ENCODE results near the gene LRRC56.
"Not testable (repeated sequence)": the region's sequence is repeated elsewhere in the genome, so short reads cannot be mapped to it uniquely, and the experiment has no call there.

Gene LRRC56

DNA sequence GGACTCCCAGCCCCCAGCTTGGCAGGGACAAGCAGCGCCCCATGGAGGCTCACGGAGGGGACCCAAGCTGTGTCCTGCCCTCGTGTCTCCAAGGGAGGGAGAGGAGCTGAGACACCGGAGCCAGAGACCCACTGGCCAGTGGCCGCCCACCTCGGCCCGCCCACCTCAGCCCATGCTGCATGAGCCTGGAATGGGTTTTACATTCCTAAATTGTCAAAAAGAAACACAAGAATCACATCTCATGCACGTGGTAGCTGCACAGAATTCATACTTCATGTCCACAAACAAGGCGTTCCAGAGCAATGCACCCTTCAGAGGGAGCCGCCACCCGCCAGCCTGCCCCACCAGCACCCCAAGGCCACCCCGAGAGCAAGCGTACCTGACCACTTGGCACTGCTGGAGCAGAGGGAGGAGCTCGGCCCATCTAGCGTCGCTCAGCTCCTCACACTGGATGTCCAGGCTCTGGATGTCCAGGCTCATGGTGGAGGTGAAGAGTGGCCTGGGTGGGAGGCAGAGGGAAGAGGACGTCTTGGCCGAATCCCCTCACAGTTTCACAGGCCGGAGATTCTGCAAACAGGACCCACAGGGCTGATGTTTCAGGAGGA, 35.5 kb upstream of the LRRC56 start:
- no peak for DNase-seq (ENCODE audit: low read depth in 2 of 2)

DNA sequence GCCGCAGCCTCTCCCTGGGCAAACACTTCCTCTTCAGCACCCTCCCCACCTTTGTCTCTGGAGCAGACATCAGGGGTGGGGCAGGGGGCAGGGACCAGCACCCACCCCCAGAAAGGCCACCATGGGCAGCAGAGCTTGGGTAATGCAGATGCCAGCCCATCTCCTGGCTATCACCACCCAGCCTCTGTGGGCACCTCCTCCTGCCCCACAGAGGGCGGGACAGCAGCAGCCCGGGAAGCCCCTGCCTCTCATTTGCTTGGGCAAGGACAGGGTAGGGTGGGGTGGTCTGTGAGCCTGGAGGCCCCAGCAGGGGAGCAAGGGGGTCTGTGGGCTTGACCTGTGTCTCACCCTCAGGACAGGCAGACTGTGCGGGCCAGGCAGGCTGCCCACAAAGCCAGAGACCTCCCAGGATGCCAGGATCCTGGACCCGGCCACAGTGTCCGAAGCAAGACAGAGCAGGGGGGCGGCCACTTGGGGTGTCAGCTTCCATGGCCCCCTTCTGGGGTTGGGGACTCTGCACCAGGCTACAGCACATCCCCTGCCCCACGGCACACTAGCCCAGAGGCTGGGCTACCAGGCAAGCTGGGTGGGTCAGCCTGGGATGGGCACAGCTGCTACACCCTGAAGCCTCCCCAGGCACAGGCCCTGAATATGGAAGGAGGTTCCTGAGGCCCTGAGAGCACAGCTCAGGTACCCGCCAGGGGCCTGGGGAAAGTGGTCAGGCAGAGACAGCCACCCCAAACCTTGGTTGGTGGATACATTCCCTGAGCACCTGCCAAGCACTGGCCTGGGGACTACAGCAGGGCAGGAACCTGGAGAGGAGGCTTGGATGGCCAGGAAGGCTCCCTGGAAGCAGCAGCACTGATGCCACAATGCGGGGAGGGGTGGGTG, 34.8 kb upstream of the LRRC56 start:
- DNase-seq (ENCODE audit: low read depth in 2 of 2), result no peak

DNA sequence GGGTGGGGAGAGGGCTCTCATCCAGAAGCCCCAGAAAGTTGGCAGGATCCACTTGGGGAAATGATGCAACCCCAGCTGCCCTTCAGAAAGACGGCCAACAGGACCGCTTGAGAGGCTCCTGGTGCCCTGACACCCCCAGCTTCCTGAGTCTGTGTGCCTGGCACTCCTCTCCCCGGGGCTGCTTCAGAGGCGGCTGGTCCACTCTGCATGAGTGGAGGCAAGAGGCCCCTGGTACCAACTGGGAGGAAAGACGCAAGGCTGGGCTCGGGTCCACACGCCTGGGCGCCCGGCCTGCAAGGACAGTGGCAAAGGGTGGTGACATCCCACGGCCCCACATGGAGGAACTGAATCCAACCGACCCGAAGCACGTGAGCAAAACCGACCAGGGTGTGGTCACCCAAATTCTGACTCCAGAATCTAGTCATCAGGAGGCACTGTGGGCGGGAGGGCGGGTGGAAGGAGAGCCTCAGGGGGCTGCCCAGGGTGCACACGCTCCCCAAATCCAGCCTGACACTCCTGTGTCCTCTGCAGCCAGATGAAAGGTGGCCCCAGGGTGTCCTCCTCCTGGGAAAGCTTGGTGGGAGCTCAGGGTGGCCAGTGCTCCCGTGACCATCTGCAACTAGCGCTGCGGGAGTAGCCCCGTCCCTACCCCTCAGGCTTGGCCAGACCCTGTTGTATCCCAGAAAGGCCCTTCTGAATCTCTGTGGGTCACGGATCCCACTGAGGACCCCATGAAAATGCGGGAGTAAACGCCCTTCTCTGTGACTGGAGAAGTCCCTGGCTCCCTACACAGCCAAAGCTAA, 33.9 kb upstream of the LRRC56 start:
- DNase-seq (ENCODE audit: low read depth in 2 of 2), result no peak

DNA sequence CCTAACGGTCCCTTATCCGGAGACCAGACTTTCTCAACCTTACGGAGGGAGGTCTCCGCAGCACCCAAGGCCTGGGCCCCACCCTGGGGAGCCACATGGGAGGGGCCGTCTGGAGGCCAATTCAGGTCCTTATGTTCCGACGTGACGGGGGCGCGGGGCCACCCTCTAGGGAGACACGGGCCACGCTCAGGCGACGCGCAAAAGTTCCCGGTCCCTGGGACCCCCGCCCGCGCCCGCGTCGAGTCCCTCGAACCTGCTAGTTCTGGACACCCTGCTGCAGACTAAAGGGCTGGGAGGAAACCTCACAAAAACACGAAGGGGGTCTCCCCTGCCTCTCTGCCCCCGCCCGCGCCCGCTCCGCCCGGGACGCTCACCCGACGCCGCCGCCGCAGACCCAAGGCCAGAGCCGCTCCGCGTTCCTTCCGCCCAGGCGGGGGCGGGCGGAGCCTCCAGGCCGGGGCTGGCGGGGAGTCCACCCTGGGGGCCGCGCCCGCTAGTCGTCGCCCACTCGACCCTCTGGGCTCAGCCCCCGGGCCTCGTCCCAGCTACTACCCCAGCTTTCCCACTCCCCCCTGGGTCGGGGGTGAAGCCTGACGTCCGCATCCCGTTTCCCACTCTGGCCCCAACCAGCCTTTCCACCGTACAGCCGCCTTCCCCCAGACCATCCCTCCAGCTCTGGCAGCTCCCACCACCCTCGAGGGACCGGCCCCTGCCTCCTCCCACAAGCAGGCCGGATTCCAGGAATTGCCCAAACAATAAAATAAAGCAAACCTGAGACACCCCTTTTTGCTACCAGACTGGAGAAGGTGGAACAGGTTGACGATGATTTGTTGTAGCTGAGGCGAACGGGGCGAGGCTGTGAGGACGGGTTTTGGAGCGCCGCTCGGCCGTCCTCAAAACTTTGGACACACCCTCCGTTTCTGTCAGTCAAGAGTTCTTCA, 33.0 kb upstream of the LRRC56 start:
- DNase-seq (ENCODE audit: low read depth in 2 of 2), result no peak

DNA sequence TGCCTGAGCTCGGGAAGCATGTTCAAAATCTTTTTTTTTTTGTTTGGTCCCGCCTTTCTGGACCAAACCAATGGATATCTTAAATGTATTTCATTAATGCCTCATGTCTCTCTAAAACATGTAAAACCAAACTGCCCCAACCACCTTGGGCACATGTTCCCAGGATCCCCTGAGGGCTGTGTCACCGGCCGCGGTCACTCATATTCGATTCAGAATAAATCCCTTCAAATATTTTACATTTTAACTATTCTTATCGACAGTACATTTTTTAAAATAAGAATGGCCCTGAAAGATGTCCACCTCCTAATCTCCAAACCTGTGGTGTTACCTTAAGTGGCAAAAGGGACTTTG, 32.4 kb upstream of the LRRC56 start:
- DNase-seq (ENCODE audit: low read depth in 2 of 2), result no peak

DNA sequence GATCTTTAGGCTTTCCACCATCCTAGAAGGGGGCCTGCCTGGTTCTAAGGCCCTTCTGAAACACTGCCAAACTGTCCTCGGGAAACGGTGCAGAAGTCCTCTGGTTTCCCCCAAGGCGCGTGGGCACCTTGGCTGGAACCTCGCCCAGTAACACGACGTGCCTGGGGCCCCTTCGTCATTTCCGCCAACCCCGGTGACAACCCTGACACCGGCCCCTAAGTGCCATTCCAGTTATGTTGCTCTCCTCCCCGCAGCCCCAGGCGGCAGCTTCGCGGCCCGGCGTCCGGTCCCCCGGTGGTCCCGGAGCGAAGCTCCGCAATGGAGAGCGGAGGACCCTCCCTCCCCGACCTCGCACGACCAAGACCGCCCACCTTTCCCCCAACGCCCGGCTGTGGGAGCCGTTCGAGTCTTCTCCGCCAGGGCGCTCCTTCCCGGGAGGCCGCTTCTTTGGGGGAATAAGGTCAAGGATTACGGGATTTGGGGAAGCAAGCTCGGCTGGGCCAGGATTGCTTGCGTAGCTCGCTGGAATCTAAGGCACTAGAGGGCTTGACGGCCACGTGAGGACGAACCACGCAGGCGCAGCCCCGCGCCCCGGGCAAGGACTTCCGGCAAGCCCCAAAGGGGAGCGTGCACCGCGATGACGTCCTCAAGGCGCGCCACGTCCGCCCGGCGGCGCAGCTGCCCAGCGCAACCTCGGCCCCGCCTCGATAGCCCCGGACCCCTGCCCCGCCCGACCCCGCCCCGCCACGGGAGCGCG, 30.9 kb upstream of the LRRC56 start:
- peak; percentile 96 to 97 for DNase-seq (ENCODE audit: low read depth in 2 of 2)

DNA sequence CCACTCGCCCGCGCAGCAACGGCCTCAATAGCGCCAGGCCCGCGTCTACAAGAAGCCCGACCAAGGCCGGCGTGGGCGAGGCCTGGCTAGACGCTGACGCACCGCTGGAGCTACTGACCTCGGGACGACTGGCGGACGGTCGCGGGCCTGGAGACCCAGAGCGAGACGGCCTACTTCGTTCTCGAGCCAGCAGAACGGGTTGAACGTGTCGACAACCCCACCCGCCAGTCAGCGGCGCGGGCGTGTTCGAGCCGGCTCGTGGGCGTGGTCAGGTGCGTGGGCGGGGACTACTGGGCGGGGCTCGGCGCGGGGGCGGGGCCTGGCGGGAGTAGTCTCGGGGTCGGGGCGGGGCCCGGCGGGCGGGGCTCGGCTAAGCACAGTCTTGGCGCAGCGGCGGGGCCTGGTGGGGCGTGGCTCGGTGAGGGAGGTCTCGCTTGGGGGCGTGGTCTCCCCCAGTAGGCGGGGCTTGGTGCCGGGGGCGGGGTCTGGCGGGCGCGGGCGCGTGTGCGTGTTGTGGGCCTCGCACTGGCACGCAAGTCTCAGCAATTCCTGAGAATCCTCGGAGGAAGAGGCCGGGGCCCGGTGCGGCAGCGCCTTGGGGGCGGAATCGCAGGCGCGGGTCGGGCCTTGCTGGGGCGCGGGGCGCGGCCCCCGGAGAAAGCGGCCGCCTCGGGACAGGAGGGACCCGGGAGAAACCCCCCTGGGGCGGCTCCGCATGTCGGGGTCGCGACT, 30.2 kb upstream of the LRRC56 start, which contains the start of gene RNH1:
RNH1 (minus strand) TSS at position 248 of the 732 bp plus-strand sequence. CDS start 5,080 bp downstream, outside the sequence.
- DNase-seq (ENCODE audit: low read depth in 2 of 2), result peak; percentile 100

DNA sequence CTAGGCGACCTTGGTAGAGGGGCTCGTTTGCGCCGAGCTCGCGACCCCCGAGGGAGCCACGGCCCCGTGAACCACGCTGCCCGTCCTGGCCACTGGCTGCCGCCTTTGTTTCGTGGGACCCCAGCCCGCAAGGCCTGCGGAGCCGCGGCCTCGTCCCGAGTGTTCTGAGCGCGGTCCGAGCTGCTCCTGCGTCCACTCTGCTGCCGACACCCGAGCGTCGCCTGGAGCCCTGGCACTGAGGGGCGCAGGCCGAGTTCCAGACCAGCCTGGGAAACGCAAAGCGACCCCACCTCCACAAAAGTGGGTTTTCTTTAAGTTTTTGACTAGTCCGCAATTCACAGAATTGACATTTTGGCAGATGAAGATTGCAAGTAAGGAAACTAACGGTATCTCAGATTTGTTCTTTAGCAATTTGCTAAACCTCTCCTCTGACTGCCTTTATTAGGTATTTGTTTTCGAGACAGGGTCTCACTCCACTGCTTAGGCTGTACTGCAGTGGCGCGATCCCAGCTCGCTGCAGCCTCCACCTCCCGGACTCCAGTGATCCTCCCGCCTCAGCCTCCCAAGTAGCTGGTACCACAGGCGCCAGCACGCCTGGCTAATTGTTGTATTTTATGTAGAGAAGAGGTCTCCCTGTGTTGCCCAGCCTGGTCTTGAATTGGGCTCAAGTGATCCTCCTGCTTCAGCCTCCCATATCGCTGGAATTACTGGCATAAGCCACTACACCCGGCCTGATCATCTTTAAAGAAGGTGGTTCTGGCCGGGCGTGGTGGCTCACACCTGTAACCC, 29.4 kb upstream of the LRRC56 start:
- no peak for DNase-seq (ENCODE audit: low read depth in 2 of 2)

DNA sequence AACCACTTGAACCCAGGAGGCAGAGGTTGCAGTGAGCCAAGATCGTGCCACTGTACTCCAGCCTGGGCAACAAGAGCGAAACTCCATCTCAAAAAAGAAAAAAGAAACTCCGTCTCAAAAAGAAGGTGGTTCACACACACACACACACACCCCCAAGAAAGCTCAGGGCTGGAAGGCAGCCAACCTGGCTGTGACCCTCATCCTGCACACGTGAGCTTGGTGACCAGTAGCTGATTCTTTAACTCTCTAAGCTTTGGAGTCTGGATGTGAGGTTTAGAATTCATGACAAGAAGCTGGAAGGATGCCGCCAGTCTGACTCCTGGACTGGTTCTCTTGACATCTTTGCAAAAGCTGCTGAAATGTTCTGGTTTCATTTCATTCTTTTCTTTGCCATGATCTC, 28.4 kb upstream of the LRRC56 start:
- no peak for DNase-seq (ENCODE audit: low read depth in 2 of 2)

DNA sequence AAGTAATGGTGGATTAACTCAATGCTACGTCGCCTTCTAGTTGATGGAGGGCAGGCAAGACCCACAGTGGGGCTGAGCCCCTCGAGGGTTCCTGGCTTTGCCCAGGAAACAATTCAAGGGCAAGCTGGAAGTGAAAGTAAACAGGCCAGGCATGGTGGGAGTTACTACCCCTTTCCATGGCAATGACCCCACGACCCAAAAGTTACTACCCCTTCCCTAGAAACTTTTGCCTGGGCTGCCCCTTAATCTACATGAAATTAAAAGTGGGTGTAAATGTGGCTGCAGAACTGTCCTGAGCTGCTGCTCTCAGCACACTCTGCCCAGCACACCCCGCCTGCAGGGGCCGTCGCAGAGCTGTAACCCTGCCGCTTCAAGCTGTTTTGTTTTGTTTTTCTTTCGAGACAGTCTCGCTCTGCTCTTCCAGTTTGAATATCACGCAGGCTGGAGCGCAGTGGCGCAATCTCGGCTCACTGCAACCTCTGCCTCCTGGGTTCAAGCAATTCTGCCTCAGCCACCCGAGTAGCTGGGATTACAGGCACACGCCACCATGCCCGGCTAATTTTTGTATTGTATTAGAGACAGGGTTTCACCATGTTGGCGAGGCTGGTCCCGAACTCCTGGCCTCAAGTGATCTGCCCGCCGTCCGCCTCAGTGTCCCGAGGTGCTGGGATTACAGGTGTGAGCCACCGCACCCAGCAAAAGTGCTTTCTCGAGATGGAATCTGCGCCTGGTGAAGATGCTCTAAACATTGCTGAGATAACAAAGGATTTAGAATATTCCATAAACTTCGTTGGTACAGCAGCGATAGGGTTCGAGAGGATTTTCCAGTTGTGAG, 24.3 kb upstream of the LRRC56 start:
- no peak for DNase-seq (ENCODE audit: low read depth in 2 of 2)

DNA sequence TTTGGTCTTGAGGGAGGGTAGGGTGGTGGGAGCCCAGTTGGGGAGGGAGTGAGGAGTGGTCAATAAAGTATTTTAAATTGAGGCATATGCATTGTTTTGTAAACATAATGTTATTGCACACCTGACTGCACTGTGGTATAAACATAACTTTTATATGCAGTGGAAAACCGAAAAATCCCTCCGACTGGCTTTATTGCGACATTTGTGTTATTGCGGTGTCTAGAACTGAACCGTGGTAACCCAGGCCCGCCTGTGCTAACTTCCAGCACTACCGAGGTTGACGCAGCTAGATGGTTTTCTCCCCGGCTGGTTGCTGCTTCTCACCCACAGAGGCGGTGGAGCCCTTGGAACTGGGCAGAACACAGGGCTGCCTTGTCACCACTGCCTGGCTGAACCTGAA, 22.7 kb upstream of the LRRC56 start:
- no peak for DNase-seq (ENCODE audit: low read depth in 2 of 2)

DNA sequence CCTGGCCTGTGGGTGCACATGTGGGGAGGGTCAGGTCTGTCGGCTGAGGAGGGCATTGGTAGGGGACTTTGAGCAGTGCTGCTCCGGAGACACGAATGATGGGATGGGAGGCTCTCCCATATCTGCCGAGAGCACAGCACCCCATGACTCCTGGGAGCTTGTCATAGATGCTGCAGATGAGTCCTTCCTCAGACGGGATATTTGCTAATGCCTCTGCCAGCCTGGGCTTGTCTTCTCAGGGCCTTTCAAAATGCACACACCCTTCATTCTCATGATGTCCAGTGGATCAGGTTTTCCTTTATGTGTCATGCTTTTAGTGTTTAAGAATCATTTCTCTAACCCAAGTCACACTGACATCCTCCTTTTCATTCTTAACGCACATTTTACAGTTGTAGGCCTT, 22.2 kb upstream of the LRRC56 start:
- no peak for DNase-seq (ENCODE audit: low read depth in 2 of 2)

DNA sequence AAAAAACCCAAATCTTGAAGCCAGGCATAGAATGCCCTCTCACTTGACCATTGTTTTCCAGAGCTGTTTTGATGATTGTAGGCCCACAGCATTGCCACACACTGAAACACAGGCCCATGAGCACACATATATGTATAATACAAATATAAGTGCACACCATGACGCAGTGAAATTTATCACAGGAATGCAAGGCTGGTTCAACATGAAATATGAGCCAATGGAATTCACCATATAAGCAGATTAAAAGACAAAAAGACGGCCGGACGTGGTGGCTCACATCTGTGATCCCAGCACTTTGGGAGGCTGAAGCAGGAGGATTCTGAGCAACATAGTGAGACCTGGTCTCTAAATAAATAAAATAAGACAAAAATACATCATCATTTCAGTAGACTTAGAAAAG, 20.9 kb upstream of the LRRC56 start:
- no peak for DNase-seq (ENCODE audit: low read depth in 2 of 2)

DNA sequence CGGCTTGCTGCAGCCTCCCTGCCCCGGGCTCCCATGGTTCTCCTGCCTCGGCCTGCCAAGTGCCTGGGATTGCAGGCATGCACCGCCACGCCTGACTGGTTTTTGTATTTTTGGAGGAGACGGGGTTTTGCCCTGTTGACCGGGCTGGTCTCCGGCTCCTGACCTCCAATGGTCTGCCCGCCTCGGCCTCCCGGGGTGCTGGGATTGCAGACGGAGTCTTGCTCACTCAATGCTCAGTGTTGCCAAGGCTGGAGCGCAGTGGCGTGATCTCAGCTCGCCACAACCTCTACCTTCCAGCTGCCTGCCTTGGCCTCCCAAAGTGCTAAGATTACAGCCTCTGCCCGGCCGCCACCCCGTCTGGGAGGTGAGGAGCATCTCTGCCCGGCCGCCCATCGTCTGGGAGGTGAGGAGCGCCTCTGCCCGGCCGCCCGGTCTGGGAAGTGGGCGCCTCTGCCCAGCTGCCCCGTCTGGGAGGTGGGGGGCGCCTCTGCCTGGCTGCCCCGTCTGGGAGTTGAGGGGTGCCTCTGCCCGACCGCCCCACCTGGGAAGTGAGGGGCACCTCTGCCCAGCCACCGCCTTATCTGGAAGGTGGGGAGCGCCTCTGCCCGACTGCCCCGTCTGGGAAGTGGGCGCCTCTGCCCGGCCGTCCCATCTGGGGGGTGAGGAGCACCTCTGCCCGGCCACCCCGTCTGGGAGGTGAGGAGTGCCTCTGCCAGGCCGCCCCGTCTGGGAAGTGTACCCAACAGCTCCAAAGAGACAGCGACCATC, 20.2 kb upstream of the LRRC56 start:
- not testable (repeated sequence) for DNase-seq (ENCODE audit: low read depth in 2 of 2)

DNA sequence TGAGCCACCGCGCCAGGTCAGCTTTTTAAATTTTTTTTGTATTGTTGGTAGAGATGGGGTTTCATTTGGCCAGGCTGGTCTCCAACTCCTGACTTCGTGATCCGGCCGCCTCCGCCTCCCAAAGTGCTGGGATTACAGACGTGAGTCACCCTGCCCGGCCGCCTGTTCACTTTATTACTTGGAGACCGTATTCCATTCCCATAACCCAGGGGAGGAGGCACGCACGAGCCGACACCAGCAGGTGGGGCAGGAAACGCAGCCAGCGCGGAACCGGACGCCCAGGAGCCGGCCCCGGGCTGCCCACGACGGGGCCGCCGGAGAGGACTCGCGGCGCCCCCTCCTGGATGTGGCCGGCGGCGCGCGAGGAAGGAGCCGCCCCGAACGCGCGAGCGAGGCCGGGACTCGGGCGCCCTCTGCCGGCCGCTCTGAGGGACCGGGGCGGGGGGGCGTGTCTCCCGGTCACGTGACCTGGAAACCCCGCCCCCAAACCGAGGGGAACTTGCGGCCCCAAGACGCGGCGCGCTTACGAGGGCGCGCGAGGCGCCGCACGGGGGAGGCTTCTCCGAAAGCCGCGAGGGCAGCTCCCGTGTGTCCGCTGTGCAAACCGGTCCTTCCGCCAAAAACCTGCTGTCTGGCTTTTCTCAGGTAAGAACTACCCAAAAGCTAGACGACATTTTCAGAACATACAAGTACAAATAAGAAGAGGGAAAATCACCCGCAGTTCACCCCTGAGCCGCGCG, 18.7 kb upstream of the LRRC56 start:
- peak; percentile 88 to 89 for DNase-seq (ENCODE audit: low read depth in 2 of 2)

DNA sequence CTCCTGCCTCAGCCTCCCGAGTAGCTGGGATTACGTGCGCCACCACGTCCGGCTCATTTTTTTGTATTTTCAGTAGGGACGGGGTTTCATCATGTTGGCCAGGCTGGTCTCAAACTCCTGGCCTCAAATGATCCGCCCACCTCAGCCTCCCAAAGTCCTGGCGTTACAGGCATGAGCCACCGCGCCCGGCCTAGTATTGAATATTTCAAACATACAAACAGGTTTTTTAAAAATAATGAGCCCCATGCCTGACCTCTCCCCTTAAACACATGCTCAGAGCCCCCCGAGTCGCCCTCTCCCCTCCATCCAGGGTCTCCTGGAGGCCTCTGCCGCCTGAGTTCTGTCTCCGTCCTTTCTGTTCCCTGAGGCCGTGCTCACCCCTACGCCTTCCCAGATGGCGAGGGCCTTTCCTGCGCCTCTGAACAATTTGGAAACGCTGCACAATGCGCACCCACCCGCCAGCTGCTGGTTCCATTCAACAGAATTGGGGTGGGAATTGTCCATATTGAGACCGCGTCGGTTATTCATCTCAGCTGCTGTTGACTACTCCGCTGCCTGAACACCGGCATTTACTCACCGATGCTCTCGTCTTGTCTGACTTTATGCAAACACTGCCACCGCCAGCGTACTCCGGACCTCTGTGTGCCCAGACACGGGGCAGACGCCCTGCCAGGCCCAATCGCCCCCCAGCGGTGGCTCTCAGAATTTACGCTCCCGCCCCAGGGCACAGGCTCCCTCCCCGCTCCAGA, 16.7 kb upstream of the LRRC56 start:
- DNase-seq (ENCODE audit: low read depth in 2 of 2), result no peak

Data from stimulated activated CD4-positive, alpha-beta T cell treated with anti-CD3 and anti-CD28 coated beads, Interleukin-1b, Interleukin-23, amount 100 ng/mL, for 4 hours (primary cell).